C4-2B (cell line): ENCODE results near the gene SUMO3.
"Not testable (repeated sequence)": the region's sequence is repeated elsewhere in the genome, so short reads cannot be mapped to it uniquely, and the experiment has no call there.

Experiments
- H3K27ac ChIP-seq: fragments of 450-650 bp; 2 replicates; pipeline ENCODE4 v1.5.1; 2017
- ZFX ChIP-seq: fragments of 450-650 bp; IDR thresholded peaks from 2 replicates; pipeline ENCODE4 v1.6.1; 2017
- TF ChIP-seq, protein P1 (sequence below): fragments of 450-650 bp; conservative IDR thresholded peaks from 2 replicates; pipeline ENCODE4 v1.5.1; 2017; ENCODE audit warnings: mild to moderate bottlenecking

Gene SUMO3

DNA sequence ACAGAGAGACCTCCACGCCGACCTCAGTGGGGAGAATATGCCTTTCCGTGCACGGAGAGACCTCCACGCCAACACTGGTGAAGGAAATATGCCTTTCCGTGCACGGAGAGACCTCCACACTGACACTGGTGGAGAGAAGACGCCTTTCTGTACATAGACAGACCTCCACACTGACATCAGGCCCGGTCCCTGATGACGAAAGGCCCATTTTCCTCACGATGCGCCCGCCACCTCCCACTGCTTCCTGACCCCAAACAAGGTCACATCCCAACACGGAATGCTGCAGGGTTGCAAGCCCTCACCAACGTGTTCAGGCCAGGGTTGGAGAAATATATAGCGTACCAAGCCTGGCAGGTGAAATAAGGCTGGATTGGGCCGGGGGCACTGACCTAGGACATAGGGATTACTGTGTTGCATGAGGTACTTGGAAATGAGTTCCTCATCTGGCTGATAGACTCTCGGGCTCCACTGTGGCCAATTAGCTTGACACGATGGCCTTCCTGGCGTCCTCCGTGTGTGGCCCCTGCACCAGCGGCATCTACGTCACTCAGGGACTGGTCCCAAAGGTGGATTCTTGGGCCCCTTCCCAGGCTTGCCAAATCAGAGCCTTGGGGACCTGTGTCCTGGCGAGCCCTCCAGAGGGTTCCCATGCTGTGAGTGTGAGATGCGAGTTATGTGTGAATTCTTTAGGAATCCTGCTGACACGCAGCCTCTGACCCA lies 16.5 kb upstream of the SUMO3 start:
- TF ChIP-seq, protein P1, sequence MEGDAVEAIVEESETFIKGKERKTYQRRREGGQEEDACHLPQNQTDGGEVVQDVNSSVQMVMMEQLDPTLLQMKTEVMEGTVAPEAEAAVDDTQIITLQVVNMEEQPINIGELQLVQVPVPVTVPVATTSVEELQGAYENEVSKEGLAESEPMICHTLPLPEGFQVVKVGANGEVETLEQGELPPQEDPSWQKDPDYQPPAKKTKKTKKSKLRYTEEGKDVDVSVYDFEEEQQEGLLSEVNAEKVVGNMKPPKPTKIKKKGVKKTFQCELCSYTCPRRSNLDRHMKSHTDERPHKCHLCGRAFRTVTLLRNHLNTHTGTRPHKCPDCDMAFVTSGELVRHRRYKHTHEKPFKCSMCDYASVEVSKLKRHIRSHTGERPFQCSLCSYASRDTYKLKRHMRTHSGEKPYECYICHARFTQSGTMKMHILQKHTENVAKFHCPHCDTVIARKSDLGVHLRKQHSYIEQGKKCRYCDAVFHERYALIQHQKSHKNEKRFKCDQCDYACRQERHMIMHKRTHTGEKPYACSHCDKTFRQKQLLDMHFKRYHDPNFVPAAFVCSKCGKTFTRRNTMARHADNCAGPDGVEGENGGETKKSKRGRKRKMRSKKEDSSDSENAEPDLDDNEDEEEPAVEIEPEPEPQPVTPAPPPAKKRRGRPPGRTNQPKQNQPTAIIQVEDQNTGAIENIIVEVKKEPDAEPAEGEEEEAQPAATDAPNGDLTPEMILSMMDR, result no peak
- TF ChIP-seq ZFX, result no peak
- no peak overlapping the region for H3K27ac ChIP-seq

DNA sequence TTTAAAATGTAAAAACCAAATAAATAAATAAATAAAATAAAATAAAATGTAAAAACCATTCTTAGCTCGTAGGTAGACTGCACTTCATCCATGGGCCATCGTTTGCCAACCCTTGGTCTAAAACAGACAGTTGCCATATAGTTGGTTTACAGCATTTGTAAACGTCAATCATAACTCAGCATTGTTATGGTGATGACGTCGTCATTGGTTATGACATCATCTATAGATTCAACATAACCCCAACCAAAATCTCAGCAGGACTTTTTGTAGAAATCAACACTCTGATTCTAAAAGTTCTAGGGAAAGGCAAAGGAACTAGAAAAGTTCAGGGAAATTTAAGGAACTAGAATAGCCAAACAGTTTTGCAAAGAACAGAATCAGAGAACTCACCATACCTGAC lies 15.8 kb upstream of the SUMO3 start:
- no peak overlapping the region for H3K27ac ChIP-seq
- TF ChIP-seq, protein P1, result no peak
- TF ChIP-seq ZFX, result no peak

DNA sequence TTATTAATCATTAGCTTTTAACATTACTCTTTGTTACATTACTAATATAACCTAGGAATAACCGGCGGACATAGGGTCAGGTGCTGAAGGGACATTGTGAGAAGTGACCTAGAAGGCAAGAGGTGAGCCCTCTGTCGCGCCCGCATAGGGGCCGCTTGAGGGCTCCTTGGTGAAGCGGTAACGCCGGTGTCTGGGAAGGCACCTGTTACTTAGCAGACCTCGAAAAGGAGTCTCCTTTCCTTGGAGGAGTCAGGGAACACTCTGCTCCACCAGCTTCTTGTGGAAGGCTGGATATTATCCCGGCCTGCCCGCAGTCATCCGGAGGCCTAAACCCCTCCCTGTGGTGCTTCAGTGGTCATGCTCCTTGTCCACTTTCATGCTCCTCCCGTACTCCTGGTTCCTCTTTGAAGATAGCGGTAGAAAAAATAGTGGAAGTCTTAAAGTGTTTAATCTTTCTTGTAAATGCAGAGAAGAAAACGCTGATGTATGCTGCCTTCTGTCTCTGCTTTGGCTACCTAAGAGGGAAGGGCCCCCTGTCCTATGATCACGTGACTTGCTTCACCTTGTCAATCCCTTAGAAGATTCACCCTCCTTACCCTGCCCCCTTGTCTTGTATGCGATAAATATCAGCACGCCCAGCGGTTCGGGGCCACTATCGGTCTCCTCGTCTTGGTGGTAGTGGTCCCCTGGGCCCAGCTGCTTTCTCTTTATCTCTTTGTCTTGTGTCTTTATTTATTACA lies 14.8 kb upstream of the SUMO3 start:
- H3K27ac ChIP-seq, result not testable (repeated sequence)

DNA sequence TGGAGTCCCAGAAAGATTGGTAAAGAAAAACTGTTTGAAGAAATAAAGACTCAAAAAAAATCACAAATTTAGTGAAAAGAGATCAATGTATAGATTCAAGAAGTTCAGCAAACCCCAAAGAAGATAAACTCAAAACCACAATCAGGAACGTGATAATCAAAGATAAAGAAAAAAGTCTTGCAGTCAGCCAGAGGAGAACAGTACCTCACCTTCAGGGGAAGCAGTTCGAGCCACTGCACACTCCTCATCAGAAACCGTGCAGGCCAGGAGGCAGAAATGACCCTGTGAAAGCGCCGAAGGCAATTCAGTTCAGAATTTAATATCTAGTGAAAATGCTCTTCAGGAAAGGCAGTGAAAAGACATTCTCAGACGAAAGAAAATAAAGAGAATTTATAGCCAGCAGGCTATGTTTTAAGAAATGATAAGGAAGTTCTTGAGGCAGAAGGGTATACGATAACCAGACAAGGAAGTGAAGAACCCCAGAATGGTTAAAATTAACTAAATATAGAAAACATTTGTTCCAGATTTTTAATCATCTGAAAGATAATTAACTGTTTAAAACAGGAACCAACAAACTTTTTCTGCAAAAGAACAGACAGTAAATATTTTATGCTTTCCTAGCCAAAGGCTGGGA lies 13.5 kb upstream of the SUMO3 start:
- no peak for TF ChIP-seq ZFX
- TF ChIP-seq, protein P1, result no peak
- H3K27ac ChIP-seq, result no peak overlapping the region

DNA sequence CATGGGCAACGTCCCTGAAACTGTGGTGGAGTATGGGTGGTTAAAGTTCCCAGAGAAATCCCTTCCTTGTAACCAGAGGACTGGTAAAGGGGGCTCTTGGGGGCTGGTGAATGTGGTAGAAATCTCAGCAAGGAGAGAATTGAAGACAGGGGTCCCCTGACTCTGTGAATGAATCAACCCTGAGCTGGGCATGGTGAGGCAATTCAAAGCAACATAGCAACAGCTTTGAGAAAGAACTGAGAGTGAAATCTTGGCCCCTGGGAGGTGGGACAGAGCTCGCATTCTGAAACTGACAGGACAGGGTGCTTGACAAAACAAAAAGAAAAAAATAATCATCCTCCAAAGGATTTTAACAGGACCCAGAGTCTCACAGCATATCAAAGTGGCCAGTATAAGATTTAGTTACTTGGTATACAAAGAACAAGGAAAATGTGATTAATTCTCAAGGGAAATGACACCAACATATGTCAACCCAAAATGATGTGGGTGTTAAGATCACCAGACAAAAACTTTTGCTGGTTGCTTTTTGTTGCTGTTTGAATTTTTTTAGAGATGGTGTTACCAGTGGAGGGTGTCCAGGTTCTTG lies 11.7 kb upstream of the SUMO3 start:
- H3K27ac ChIP-seq, result no peak overlapping the region
- TF ChIP-seq, protein P1, result no peak
- TF ChIP-seq ZFX, result no peak

DNA sequence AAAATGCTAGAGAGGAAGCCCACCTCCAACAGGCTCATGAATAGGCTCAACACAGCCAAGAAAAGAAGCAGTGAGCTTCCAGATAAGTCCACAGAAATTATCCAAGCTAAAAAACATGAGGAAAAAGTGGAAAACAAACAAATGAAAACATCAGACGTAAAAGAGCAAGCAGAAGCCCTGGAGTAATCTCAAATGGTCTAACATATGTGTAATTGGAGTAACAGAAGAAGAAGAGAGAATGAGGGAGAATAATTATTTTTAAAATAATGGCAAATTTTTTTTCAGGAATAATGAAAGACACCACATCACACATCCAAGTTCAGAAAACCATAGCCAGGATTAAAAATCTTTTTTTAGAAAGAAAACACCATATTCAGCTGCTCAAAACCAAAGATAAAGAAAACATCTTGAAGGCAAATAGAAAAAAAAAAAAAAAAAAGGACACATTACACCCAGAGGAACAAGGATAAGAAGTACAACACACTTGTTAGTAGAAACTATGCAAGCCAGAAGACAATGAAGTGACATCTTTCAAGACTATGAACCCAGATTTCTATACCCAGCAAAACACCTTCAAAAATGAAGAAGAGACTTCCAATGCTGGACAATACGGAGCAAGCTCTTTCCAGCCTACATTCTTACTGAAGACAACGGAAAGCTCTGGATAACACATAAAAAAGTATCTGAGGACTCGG lies 10.6 kb upstream of the SUMO3 start:
- H3K27ac ChIP-seq, result no peak overlapping the region
- no peak for TF ChIP-seq ZFX
- TF ChIP-seq, protein P1, result no peak

DNA sequence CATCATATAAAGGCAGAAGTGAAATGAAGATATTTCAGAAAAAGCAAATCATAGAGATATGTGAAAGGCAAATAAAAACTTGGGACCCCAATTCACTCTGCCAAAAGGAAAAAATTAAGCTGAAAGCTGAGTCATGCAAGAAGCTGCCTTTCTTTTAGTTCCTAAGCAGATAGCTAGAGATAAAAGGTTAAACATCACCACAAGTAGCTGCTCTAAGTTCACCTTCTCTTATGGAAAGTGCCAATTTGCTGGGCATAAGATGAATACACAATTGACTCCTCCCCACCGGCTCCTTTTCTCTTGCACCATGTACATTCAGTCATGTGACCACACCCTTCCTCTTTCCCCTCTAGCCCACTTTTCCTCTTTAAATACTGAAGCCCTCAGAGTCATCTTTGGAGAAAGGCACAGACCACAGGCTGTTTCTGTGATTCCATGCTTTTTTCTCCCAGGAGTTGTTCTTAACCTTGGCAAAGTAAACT lies 5.4 kb upstream of the SUMO3 start:
- H3K27ac ChIP-seq, result no peak overlapping the region
- TF ChIP-seq ZFX, result no peak
- TF ChIP-seq, protein P1, result no peak
